ENCODE measurements around the gene AUP1. TPM values are rescaled to one million over a fixed set of nuclear protein-coding genes. Genes with fewer than 3 reads are reported as not detected.
"Not testable (repeated sequence)": the region's sequence is repeated elsewhere in the genome, so short reads cannot be mapped to it uniquely, and the experiment has no call there.

The AUP1 gene
- total RNA-seq, 2 donors from 2014 or later, result 55.2 to 80.9 TPM

- no peak for DNase-seq (ENCODE audit: low spot score)
- no peak for TF ChIP-seq CTCF (IDR thresholded peaks at IDR 0.05)
- Histone ChIP-seq H3K27me3 (no peaks in the 10 kb centered on the region), H3K4me3 (no peak overlapping the region), H3K27ac (no peak overlapping the region), H3K36me3 (no peaks in the 10 kb centered on the region), H3K4me1 (no peaks in the 10 kb centered on the region), H3K9me3 (no peaks in the 10 kb centered on the region)
Observed at GRCh38 chr2:74567881-74568280, 38.4 kb upstream of the AUP1 start.

GRCh38 chr2:74566754-74567085 lies 37.2 kb upstream of the AUP1 start:
- Histone ChIP-seq H3K27ac (no peak overlapping the region), H3K9me3 (no peaks in the 10 kb centered on the region), H3K4me3 (no peak overlapping the region), H3K4me1 (no peaks in the 10 kb centered on the region), H3K27me3 (no peaks in the 10 kb centered on the region), H3K36me3 (no peaks in the 10 kb centered on the region)
- no peak for TF ChIP-seq CTCF (IDR thresholded peaks at IDR 0.05)
- no peak for DNase-seq (ENCODE audit: low spot score)

- Histone ChIP-seq H3K4me1 (no peaks in the 10 kb centered on the region), H3K4me3 (no peak overlapping the region), H3K36me3 (no peaks in the 10 kb centered on the region), H3K9me3 (no peaks in the 10 kb centered on the region), H3K27me3 (no peaks in the 10 kb centered on the region), H3K27ac (no peak overlapping the region)
- TF ChIP-seq CTCF (IDR thresholded peaks at IDR 0.05), result no peak
- DNase-seq (ENCODE audit: low spot score), result no peak
Observed at GRCh38 chr2:74566076-74566753, 36.7 kb upstream of the AUP1 start.

- H3K4me1 ChIP-seq, result no peaks in the 10 kb centered on the region
Observed at GRCh38 chr2:74564222-74564621, 34.7 kb upstream of the AUP1 start.

GRCh38 chr2:74562126-74562775 lies 32.7 kb upstream of the AUP1 start:
- Histone ChIP-seq H3K4me3 (no peak overlapping the region), H3K36me3 (no peaks in the 10 kb centered on the region), H3K9me3 (no peaks in the 10 kb centered on the region), H3K4me1 (no peaks in the 10 kb centered on the region), H3K27ac (no peak overlapping the region), H3K27me3 (no peaks in the 10 kb centered on the region)
- no peak for DNase-seq (ENCODE audit: low spot score)
- no peak for TF ChIP-seq CTCF (IDR thresholded peaks at IDR 0.05)

More at GRCh38 chr2:74564222-74564621, 34.7 kb upstream of the AUP1 start:
- TF ChIP-seq CTCF (IDR thresholded peaks at IDR 0.05), result no peak
- Histone ChIP-seq H3K4me3 (no peak overlapping the region), H3K36me3 (no peaks in the 10 kb centered on the region), H3K27me3 (no peaks in the 10 kb centered on the region), H3K9me3 (no peaks in the 10 kb centered on the region), H3K27ac (no peak overlapping the region)
- DNase-seq (ENCODE audit: low spot score), result no peak

- DNase-seq (ENCODE audit: low spot score); H3K4me1 ChIP-seq; H3K27me3 ChIP-seq; H3K4me3 ChIP-seq; H3K27ac ChIP-seq; H3K9me3 ChIP-seq; H3K36me3 ChIP-seq: not testable (repeated sequence)
Observed at GRCh38 chr2:74561022-74561421, 31.5 kb upstream of the AUP1 start.
